ENCODE data around the gene UBAP1L.

The UBAP1L gene

DNA sequence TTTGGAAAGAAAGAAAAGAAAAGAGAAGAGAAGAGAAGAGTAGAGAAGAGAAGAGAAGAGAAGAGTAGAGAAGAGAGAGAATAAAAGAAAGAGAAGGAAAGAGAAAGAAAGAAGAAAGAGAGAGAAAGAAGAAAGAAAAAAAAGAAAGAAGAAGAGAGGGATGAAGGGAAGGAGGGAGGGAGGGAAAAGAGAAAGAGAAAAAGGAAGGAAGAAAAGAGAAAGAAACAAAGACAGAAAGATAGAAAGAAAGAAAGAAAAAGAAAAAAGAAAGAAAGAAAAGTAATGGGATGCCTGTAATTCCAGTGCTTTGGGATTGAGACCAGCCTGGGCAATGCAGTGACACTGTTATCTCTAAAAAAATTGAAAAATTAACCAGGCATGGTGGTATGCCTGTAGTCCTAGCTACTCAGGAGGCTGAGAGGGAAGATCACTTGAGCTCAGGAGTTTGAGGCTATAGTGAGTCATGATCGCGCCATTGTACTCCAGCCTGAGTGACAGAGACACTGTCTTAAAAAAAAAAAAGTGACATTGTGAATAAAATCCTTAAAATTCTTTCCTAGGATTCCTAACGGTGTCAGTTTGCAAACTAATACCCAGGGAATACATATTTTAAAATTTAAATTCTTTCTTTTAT lies 48.9 kb downstream of the UBAP1L start:
- no peak for DNase-seq (ENCODE audit: low spot score)

DNA sequence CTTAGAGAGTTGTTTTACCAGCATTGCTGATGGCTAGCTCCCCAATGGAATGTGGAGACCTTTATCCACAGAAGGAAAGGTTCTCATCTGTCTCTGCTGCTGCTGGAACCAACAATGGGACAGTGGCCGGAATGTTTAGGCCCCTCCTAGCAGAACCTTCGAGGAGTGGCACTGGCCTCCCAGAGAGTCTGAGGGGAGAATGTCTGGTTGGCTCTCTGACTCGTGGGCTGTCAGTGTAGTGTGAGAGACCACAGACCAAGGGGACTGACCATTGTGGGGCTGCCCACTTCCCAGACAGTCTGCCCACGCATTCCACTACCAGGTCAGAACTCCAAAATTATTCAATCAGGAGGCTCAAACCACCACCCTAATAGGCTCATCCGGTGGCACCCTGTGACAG lies 52.3 kb downstream of the UBAP1L start:
- no peak for DNase-seq (ENCODE audit: low spot score)

DNA sequence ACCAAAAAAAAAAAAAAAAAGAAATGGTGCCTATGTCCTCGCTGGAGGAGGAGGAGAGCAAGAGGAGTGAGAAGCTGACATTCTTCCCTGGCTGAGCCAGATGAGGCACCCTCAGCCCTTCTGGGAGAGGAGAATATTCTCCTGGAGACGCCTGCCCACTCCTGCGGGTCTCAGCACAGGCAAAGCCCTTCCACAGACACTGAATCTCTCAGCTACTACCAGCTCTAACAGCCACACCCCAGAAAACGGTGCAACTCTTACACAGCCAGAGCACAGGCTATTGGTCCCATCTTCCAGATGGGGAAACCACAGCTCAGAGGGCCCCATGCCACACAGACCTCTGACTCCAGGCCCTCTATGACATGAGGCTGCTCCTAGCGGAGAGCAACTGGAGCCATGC lies 52.9 kb downstream of the UBAP1L start:
- no peak for DNase-seq (ENCODE audit: low spot score)

DNA sequence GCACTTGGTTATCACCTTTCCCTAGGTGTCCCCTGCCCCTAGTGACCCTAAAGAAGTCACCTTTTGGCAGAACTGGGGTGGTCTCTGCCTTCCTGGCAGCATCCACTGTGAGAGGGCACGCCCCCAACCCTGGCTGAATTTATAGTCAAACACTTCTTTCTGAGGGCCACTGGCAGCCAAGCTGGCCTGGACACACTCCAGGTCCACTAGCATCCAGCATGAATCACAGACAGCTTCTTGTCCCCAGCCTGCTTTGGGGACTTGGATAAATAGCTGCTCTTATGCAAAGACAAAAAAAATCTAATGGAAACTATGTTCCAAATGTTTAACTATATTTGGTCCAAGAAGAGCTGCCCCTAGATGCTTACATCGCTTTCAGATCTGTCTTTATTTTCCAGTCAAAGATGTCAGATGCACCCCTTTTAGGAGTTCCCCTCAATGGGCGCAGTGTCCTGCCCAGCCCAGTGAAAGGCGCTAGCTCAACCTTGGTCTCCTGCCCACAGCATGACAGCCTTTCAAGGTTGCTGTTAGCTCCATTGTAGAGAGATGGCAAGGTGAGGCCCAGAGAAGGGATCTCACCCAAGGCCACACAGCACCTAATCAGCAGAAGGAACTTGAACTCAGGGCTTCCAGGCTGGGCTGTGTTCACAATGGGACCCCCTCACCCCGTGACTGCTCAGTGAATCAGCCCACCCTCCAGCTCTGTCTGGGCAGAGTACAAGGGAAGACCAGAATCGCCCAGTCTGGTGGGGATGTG lies 54.2 kb downstream of the UBAP1L start:
- no peak for DNase-seq (ENCODE audit: low spot score)

DNA sequence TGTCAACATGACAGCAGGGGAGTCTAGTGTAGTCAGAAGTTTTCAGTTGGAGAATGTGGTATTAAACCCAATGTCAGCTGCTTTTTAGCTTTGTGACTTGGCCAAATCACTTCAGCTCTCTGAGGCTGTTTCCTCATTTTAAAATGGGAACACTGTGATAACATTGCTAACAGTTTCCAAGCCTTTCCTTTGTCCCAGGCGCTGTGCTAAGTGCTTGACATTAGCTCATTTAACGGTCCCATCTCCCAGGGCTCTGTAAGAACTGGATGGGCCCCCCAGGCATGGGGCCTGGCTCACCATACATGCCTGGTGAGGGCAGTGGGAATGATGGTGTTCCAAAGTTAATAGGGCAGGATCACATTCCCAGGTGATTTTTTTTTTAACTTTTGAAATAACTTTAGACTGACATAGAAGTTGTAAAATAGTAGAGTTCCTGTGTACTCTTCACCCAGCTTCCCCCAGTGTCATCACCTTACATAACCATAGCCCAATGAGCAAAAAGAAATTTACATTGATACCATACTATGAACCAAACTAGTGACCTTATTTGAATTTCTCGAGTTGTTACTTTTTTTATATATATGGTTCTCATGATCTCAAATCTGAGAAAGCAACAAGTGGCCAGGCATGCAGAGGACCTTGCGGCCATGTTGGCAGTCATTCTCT lies 54.9 kb downstream of the UBAP1L start:
- DNase-seq (ENCODE audit: low spot score), result no peak

DNA sequence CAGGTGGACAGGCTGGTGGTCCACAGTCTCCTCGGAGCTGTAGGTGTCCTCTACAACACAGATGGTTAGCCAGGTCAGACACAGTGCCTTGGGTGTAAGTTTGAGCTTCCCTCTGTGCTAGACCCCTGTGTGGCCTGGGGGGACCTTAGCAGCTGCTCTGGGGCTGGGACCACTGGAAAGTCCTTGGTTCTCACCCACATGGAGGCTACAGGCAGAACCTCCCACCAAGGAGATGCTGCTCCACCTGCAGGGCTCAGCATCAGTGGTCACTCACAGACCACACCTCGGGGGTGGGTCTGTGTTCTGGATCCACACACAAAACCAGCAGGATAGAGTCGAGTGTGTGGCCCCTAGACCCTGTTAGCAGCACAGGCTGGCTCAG lies 55.6 kb downstream of the UBAP1L start:
- no peak for DNase-seq (ENCODE audit: low spot score)

DNA sequence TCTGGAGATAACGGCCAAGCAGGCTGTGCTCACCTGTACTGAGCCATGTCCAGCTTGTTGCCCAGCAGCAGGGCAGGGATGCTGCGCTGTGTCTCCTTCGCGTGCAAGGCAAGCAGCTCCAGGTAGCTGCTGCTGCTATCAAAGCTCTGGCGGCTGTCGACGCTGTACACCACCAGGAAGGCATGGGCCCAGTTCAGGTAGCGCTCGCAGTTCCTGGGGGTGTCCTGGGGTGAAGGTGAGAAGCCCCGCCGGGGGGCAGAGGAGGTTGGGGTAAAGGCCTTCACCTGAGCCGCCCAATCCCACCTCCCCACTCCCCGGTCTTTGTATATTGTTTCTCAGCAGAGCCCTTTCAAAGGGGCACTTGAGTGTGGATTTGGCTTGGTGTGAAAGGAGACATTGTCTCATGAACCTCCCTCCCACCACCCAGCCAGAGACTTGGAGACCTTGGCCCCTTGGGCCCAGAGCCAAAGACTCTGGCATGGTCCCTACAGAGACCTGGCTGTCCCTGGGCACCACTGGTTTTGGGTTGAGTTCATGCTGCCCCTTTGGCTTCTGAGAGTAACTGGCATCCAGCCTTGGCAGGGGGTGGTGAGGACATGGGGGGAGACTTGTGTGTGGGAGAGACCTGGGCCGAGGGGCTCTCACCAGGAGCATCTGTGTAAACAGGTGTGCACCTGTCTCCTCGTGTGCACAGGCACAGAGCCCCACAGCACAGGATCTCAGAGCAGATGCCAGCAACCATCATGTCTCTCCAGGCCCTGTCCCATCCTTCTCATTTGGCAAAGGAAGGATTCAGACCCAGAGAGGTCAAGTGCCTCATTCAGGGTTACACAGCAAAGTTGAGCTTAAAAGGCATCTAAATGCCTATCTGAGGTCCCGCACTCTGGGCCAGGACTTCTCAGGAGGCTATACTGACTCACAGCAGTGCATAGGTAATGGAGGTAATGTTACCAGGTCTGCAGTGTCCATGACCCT lies 56.3 kb downstream of the UBAP1L start:
- no peak for DNase-seq (ENCODE audit: low spot score)

DNA sequence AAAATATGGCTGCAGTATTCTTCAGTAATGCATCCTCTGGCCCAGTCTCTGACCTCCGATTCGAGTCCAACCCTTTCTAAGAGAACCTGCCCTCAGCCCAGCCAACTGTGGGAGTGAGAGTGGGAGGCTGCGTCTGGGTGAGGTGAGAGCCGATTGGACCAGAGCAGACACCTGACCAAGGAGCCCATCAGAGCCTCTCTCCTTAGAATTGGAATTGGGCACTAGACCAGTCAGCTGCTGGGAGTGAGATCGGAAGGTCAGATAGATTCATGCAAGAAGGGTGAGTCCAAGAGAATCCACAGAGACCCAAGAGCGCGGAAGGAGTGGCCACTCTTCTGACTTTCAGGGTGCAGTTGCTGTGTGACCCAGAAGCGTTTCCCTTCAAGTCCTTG lies 57.5 kb downstream of the UBAP1L start:
- DNase-seq (ENCODE audit: low spot score), result no peak

DNA sequence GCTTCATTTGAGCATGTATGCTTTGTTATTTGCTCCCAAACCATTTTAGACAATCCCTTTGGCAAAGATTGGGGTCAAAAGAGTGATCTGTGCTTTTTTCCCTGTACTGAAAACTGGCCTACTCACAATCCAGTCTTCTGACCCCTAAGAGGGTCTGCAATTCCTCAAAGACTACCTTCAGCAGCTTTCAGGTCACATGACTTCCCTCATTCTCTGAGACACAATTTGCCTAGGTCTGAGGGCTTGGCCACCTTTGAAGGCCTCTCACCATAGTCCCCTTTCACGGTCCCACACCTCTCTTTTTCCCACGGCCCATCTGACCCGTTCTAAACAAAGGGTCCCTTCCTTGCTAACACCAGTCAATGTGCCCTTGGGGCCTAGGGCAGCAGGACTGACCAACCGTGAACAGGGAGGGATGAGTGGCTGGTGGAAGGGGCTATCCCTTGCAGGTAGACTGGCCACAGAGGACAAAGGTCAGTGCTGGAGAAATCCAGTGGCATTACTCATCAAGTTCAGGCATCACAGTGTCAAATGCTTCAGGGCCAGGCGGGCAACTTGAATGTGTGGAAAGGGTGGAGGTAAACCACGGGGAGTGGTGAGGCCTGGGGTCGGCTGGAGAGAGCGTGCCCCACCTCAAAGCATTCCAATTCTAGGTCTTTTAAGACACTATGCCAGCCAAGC lies 58.0 kb downstream of the UBAP1L start:
- peak; percentile 95 for DNase-seq (ENCODE audit: low spot score)

DNA sequence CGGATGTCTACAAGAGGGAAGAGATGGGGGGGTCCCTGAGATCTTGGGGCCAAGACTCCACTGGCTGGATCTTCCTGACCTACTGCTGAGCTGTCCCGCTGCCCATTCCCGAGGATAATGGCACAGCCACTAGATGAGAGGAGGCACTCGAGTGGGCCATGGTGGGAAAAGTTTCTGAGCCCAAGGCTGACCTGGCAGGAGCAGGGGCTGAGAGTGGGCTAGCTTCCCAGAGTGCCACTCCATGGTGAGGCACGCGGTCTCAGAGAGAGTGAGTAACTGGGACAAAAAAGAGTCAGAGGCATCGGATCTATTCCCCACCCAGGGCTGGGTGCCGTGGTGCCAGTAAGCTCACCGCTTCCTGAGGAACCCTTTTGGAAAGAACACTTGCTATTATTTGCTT lies 58.9 kb downstream of the UBAP1L start:
- no peak for DNase-seq (ENCODE audit: low spot score)

DNA sequence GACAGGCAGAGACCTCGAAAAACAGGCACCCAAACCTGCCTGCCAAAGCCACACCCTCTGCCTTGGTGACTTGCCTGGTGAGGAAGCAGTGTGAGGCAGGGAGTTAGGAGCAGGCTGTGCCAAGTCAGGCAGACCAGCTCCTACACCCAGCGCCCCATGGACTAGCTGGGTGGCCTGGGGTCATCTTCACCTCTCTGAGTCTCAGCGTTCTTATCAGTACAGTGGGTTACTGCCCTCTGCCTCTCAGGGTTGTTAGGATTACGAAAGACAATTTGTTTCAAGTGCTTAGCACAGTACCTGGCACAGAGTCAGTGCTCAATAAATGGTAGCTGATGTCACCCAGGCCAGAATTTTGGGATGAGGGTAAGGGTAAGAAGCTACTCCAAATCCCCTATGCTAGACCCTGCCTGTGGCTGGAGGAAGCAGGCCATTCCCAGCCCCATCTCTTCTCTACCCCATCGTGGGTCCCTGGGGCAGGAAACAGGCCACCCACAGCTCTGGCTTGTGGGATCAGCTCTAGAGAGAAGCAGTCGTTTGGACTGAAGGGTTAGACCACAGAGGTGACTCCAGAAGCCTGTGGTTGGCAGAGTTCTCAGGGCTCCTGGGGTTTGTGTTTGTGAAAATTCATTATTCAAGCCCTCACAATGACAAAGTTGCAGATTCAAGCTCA lies 59.7 kb downstream of the UBAP1L start:
- peak; percentile 56 for DNase-seq (ENCODE audit: low spot score)

DNA sequence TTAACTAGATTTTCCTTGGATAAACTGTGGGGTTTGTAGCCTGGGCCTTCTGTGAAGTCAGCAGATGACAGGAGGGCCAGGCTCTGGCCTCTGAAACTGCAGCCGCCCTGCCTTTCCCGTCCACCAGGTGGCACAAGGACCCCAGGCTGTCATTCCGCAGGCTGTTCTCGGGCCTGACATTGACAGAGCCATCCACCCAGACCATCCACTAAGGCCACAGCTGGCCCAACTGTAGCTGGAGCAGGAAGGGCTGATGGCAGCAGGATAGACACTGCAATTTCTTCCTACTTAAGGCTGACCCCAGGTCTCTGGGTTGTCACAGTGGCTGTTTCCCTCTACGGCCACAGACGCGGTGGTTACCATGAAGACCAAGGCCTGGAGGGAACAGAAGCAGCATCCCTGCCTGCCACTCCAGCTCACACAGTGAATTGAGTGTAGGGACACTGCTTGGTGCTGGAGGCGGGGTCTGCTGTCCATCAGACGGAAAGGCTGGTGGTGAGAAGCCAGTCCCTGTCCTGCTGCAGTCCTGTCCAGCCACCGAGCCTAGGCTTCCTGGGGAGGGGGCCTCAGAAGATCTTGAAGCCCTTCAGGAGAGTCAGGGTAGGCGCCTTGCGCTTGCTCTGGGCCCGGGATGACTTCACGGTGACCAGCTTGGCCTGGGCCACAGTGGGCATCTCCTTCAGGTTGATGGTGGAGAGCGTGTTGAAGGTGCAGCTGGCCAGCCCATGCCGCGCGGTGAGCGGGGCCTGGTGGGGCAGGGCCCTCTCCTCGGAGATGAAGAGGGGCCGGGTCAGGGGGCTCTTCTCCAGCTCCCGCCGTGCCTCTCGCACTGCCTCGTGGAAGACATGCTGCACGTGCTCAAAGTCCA lies 60.4 kb downstream of the UBAP1L start:
- peak; percentile 75 for DNase-seq (ENCODE audit: low spot score)

DNA sequence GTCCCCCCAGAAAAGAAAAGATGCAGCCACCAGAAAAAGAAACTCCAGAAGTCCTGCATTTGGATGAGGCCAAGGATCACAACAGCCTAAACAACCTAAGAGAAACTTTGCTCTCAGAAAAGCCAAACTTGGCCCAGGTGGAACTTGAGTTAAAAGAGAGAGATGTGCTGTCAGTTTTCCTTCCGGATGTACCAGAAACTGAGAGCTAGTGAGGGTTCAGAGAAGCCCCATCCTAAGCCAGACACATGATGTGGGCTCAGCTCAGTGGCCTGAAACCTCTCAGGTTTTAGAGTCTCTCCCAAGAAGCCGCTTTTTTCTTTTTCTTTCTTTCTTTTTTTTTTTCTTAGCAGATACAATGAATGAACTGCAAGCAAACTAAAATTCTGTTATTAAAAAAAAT lies 62.0 kb downstream of the UBAP1L start:
- DNase-seq (ENCODE audit: low spot score), result no peak

DNA sequence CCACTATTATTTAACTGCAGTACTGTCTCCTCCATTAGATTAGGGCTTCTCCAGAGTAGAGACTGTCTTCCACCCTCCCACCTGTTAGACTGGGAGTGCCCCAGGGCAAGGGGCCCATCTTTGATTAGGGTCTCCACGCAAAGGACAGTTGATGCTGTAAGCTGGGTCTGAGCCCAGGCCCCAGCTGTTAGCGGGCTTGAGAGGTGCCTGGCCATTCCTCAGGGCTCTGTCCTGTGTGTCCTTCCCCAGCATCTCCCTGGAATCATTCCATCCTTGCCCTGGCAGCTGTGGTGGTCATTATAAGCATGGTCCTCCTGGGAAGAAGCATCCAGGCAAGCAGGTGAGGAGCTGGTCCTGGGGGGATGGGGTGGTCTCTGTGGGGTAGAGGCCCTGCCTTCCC lies 63.7 kb downstream of the UBAP1L start:
- DNase-seq (ENCODE audit: low spot score), result no peak

DNA sequence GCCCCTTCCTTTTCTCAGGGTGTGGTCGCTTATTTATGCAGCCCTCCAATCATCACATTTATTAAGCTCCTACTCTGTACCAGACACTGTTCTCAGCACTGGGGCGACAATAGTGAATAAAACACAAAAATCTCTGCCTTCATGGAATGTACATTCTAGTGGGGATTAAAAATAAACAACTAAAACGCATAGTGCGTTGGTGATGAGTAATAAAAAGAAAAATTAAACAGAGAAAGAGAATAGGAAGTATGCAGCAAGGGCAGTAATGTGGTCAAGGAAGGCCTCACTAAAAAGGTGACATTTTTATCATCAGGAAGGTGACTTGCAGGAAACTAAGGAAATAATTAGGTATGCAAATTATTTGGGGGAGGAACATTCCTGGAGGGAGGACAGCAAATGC lies 64.7 kb downstream of the UBAP1L start:
- DNase-seq (ENCODE audit: low spot score), result no peak

DNA sequence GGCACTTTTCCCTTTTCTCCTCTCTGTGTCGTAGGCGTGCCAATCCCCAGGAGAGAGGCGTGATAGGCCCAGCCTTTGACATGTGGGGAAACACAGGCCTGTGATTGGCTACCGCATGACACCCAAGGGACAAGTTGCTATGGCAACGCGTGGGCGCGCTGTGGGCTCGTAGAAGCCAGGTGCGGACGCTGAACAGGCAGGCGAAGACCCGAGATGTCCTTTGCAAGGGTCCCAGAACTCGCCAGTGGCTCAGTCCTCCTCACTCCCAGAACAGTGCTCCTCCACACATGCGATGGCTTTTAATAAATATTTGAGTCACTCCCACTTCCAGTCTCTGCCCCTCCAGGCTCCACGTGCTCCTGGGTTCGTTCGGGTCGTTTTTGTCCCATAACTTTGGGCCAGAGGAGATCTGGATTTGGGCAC lies 65.6 kb downstream of the UBAP1L start:
- DNase-seq (ENCODE audit: low spot score), result no peak

DNA sequence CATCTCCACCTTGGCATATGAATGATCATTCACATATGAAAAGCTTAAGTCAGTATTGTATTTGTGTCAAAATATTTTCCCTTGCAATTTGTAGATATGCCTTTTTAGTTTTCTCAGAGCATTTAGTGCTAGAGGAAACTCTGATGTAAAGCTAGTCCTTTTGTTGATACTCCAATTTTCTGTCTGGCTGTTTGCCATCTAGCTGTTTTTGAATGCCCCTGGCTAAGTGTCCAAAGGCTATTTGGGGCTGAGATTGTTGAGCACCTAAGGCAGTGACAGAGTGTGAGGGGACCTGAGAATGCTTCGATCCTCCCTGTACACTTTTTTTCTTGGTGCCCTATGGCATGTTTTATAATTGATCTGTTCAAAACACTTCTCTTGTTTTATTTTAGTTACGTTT lies 66.8 kb downstream of the UBAP1L start:
- DNase-seq (ENCODE audit: low spot score), result no peak

DNA sequence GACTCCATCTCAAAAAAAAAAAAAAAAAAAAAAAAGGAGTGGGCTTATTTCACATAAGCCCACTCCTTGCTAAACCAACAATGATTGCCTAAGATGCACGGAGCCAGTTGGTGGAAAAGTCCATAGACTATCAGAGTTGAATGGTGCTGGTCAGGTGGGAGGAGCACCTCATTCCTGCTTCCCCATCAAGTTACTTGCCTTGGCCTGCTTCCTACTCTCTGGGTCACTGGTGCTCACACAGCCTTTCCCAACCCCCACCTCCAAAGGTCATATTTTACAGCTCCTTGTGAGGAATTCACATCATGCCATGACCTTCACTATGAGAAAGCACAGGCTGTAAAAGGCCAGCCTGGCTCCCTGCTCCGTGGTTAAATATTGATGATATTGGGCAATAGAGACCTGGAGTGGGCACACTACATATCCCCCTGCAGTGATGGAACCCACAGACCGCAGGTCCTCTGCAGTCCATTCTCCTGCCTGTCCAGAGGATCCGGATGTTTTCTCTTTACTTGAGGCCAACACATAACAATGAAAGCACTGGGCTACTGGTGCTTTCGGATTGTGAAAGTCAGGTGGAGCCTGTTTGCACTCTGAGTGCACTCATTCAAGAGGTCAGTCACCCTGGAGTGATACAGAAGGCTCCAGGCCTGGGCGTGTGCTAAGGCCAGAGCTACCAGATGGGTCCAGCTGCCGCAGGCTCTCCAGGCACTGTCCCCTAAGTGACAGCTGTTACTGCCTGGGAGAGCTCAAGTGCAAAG lies 70.1 kb downstream of the UBAP1L start, which contains the start of gene SLC51B:
Gene SLC51B, plus strand, starts transcription at position 664 of the 758 bp plus-strand sequence. CDS start 4,618 bp downstream, outside the sequence.
- no peak for DNase-seq (ENCODE audit: low spot score)

DNA sequence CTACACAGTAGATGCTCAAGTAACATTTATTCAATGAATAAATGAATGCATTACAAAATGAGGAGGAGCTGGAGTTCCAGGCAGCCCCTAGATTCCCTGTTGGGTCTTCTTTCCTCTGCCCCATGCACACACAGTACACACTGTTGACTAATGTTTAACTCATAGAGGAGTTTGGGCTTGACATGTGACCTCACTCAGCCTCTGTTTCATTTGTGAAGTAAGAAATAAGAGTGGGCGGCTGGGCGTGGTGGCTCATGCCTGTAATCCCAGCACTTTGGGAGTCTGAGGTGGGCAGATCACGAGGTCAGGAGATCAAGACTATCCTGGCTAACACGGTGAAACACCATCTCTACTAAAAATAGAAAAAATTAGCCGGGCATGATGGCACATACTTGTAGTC lies 70.8 kb downstream of the UBAP1L start:
- DNase-seq (ENCODE audit: low spot score), result peak; percentile 70

Data from LoVo (cell line).